HG03108 (cell line): ENCODE data around the gene MRTFB.

ENCODE experiments used
- ATAC-seq: cut with Tn5 transposase; IDR thresholded peaks from one replicate; pipeline ENCODE4 v1.9.1; 2021; ENCODE audit warnings: moderate library complexity; ENCODE audit not compliant: unreplicated experiment

MRTFB gene

GRCh38 chr16:14306485-14307058, 235.5 kb downstream of the MRTFB start:
- no peak for ATAC-seq

DNA sequence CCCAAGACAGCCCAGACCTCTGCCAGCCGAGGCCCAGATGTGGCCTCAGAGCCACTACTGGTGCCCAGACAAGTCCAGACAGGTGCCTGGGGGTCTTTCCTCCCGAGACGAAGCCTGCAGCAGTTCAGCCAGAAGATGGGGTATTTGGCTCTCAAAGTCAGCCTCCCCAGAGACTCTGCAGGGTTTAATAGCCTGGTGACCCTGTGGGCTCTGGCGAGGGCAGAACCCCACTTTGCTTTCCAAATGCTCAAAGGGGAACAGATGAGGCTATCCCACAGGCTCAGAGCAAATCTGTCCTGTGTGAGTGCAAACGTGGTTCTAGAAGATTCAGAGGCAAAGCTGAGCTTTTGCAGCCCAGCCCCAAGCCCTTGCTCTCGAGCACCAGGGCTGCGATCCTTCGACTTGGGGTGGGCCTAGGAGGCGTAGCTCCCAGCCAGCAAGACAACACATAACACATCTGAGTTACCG, 236.0 kb downstream of the MRTFB start:
- no peak for ATAC-seq

DNA sequence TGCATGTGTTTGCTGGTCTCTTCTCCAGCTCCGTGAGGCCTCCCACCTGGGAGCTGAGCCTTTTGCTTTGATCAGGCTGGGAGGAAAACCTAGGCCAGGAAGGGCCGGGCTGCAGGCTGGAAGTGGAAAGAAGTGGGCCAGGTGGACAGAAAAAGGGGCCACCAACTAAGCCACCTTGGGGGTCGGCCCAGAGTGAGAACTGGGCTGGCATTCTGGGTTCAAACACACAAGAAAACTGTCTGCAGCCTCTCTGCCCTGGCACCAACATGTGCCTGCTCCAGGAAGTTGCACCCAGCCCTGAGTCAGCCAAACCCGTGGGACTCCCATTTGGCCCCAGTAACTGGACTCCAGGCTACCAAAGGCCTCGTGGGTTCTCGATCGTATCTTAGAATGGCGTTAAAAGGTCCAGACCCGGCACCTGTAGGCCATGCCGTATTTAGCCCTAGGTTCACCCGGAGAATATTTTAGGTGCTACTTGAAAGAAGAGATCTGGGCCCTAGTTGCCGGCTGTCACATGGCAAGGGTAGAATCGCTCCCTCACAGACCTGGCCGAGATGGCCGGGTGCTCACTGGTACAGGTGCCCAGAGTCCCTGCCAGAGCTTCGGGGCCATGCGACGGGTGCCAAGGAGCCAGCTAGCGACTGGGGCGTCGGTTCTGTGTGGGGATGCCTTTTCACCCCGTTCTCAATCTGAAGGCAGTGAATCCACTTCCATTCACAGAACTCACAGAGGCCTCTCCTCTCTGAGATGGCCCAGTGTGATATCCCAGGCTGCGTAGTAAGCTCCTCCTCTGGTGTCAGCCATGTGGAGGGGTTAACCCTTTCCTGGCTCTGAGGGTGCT, 236.6 kb downstream of the MRTFB start:
- ATAC-seq: no peak

GRCh38 chr16:14308368-14308723, 237.2 kb downstream of the MRTFB start:
- ATAC-seq: no peak

DNA sequence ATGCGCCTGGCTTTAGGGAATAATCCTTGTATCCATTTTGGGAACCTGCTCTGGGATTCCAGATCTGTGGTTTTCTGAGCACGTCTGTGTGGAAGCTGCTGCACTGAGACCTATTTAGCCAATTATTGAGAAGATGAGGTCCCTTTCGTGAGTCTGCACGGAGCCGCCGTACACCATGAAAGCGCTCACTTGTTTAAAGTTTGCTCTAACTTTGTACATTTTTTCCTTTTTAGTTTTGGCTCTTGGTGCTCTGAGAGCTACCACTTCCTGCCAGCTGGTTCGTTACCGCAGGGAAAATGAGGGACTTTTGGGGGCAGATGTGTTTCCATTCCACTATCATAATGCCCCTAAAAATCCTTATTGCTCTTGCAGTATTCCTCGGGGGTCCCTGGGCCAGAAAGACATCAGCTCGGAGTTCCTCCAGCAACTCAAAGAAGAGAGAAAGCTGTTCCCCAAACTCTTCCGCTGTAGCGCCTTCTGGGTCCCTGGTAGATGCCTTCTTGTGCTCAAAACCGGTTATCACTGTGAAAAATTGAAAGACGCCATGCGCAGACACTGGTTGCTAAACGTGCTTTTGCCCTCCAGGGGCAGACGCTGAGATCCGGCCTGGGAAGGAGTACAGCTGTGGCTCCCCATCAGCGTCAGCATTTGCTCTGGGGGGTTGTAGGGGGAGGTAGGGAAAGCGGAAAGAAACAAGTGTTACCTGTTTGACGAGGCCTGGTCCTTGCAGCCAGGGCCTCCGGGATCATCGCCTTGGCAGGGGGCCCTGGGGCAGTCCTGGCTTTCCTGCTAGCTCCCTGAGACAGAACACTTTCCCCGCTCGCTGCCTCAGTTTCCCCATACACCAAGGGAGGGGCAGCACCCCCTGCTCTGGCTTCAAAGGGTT, 238.1 kb downstream of the MRTFB start:
- no peak for ATAC-seq

DNA sequence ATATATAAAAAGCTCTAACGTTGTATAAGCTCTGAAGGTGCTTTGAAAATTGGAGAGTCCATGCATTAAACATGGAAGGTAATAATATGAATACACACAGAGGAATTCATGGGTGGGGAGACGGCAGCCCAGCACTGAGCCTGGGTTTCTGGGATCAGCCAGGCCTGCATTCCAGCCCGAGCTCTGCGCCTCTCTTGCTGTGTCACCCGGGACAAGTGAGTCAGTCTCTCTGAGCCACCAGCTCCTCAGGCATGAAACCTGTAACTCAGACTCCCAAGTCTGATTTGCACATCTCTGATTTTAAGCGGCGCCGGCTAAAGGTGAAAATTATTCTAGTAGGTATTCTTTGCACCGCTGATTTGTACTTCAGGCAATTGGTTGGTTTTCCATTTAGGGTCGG, 238.8 kb downstream of the MRTFB start:
- no peak for ATAC-seq

GRCh38 chr16:14310519-14310991, 239.4 kb downstream of the MRTFB start:
- ATAC-seq: peak; percentile 53

- no peak for ATAC-seq
Measured at GRCh38 chr16:14314116-14314515, 243.0 kb downstream of the MRTFB start.

DNA sequence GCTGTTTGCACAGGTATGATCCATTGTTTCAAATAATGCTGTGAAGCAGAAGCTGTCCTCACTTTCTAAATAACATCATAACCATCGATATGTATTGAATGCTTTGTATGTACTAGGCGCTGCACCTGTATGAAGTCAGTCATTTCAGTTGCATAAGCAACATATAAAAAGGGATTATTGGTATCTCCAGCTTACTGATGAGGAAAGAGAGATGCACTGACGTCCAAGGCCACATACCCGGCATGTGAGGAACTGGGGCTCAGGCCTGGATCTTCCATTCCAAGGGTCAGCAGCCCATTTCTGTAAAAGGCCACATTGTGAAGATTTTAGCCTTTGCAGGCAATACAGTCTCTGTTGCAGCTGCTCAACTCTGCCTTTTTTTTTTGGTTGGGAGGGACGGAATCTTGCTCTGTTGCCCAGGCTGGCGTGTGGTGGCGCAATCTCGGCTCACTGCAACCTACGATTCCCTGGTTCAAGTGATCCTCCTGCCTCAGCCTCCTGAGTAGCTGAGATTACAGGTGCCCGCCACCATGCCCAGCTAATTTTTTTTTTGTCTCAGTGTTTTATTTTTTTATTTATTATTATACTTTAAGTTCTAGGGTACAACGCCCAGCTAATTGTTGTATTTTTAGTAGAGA, 244.7 kb downstream of the MRTFB start:
- no peak for ATAC-seq
